ENCODE data around the gene DBF4B.

Gene DBF4B

DNA sequence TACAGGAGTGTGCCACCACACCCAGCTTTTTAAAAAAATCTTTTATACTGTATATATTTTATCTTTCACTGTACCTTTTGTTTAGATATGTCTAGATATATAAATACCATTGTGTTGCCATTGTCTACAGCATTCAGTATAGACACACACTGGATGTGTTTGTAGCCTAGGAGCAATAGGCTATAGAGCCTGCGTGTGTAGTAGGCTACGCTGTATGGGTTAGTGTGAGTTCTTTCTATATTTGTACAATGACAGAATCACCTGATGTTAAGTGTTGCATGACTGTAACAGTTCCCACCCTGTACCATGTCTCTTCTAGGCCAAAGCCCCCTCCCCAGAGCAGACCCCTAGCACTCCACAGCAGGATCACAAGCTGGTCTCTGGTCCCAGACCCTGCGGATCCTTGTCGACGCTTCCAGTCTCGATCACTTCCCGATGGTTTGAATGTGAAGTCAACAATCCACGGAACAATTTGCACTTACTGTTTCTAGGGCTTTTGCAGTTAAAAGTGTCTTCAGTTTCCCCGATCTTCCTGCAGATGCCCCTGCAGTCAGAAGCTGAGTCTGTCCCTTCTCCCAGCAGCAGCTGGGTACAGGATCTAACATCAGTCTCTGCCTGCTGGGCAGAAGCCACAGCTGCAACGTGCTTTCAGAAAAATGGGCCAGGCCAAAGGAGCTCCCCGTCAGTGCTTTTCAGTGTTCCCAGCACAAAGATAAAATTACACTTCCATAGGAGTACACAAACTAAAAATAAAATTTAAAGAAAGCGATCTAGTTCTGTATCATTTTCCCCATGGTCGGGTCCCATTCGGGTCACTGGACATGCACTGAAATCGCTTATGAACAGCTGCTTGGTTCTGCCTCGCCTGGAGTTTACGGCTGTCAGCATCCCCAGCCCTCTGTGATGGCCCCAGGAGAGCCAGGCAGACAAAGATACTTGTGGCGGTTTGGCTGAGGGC, 85.7 kb downstream of the DBF4B start:
- peak overlapping the region; percentile 69 for H3K27ac ChIP-seq
- DNase-seq (ENCODE audit: low read depth, low spot score), result no peak

DNA sequence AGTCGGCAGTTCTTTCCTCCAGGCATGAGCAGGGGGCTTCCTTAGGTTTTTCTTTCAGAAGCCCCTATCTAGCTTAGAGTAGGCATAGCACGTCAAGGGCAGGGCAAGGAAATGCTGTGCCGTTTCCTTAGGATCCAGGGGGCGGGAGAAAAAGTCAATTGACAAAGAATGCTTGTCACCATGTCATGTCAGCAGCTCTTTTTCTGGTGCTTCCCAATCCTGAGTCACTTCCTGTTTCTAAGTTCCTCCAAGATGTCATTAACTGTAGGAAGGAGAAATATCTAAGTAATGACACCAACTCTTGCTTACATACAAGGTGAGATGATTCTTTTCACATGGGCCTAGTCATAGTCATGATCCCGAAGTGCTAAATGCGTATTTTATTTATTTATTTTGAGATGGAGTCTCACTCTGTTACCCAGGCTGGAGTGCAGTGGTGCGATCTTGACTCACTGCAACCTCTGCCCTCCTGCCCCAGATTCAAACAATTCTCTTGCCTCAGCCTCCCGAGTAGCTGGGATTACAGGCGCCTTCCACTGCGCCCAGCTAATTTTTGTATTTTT, 86.5 kb downstream of the DBF4B start:
- DNase-seq (ENCODE audit: low read depth, low spot score), result peak; percentile 56
- peak overlapping the region; percentile 69 for H3K27ac ChIP-seq

DNA sequence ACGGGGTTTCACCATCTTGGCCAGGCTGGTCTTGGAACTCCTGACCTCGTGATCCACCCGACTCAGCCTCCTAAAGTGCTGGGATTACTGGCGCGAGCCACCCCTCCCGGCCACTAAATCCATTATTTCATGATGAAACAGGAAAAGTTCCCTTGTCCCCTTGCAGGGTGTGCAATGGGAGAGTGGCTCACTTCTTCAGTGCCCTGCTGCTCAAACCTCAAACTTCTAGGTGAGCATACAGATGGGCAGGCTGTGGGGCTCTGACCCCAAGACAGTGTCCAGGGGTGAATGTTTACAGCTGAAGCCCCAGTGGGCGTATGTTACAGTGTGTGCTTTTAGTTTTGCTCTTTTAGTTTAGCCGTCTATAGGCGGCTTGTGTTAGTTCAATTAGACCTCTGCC, 87.0 kb downstream of the DBF4B start:
- no peak for DNase-seq (ENCODE audit: low read depth, low spot score)
- H3K27ac ChIP-seq, result peak overlapping the region; percentile 69

GRCh38 chr17:44795928-44796327, 87.5 kb downstream of the DBF4B start:
- H3K27ac ChIP-seq, result peak overlapping the region; percentile 69

DNA sequence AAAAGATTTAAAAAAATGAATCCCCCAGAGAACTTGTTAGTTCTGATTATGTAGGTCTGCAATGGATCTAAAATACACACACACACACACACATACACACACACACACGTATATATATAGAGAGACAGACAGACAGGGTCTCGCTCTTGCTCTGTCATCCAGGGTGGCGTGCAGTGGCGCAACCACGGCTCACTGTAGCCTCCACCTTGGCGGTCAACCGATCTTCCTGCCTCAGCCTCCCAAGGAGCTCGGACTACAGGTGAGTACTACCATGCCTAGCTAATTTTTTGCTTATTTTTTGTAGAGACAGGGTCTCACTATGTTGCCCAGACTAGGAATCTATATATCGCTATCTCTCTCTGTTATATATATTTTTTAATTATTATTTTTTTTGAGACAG, 88.3 kb downstream of the DBF4B start:
- no peak overlapping the region for H3K27ac ChIP-seq
- DNase-seq (ENCODE audit: low read depth, low spot score), result no peak

More at GRCh38 chr17:44795928-44796327, 87.5 kb downstream of the DBF4B start:
- no peak for DNase-seq (ENCODE audit: low read depth, low spot score)

GRCh38 chr17:44797802-44798201, 89.3 kb downstream of the DBF4B start:
- H3K27ac ChIP-seq, result no peak overlapping the region
- DNase-seq (ENCODE audit: low read depth, low spot score), result no peak

DNA sequence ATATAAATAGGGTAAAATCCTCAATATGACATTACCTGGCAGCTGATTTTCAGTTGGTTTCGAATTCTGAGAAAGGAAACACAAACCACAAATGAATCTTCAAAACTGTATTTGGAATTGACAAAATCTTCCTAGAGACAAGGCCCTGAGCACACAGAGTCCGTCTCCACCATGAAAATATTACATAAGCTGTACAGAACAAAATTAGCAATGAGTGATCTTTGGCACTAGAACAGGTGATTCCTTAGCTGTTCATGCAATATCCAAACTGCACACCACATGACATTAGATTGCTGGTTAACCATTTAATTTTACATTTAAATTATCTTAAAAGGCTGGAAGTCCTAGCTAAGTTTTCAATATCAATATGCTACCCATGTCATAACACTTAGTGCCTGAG, 89.9 kb downstream of the DBF4B start:
- DNase-seq (ENCODE audit: low read depth, low spot score), result no peak
- no peak overlapping the region for H3K27ac ChIP-seq
